Ammon's horn (tissue), 1 donor: Measurements from ENCODE around the gene CASTOR2.
"Not testable (repeated sequence)": the region's sequence is repeated elsewhere in the genome, so short reads cannot be mapped to it uniquely, and the experiment has no call there.

ENCODE experiments used
- DNase-seq: peaks from one replicate; pipeline ENCODE4 v3.0.0-alpha.2; 2016; ENCODE audit warnings: low spot score

The CASTOR2 gene

DNA sequence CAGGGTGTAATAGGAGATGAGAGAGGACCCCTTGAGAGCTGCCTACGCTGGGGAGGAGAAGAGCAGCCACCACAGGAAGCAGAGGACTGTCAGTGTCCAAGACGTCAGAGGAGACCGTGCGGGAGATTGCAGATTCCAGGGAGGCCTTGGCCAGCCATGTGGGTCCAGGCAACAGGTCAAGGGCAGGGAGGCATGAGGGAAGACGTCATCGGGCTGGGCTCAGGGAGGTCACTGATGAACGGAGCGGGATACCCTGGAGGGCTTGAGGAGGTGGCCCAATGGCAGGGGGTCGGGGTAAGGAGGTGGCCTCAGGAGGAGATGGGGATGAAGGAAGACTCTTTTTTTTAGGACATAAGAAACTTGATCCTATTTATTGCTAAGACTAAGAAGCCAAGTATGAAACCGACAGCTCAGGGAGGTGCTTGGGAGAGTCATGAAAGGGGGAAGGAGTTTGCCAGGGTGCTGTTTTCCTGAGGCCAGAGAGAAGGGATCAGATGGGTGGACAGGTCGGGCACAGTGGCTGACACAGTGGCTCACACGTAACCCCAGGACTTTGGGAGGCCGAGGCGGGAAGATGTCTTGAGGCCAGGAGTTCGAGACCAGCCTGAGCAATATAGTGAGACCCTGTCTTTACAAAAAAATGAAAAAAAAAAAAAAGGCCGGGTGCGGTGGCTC lies 30.5 kb downstream of the CASTOR2 start:
- DNase-seq: not testable (repeated sequence)

- DNase-seq: not testable (repeated sequence)
These were observed 31.9 kb downstream of the CASTOR2 start for GRCh38 chr7:74996361-74996760.

GRCh38 chr7:74997811-74998210 lies 33.3 kb downstream of the CASTOR2 start:
- DNase-seq: peak; percentile 25

DNA sequence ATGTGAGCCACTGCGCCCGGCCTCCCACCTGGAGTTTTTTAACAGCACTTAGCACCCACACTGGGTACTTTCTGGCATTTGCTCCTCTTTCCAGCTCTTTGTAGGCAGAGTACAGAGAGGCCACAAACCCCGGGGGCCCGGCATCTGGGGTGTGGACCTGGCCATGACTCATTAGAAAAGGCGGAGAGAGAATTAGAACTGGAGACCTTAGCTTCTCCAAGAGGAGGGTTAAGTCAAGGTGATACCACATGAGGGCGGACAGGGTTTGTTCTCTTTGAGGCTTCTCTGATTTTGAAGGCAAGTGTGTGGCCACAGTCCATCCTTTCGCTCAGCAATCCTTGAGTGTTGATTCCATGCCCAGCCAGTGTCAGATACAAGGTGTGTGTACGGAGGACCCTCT lies 36.9 kb downstream of the CASTOR2 start:
- DNase-seq: not testable (repeated sequence)

DNA sequence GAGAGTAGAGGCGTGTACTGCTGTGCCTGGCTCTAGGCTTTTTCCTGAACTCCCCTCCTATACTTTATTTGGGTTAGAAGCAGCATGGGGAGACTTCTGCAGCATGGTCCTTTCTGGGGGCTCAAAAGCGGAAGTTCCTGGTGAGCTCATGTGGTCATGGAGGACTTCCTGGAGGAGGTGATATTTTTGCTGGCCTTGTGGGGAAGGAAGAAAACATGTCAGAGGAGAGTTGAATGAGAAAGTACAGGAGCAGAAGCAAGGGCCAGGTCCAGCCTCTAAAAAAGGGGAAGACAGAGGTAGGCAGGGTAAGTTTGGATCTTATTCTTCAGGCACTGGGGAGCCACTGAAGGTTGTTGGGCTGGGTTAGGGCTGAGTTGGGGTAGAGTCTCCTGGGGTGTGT lies 45.5 kb downstream of the CASTOR2 start:
- no peak for DNase-seq

DNA sequence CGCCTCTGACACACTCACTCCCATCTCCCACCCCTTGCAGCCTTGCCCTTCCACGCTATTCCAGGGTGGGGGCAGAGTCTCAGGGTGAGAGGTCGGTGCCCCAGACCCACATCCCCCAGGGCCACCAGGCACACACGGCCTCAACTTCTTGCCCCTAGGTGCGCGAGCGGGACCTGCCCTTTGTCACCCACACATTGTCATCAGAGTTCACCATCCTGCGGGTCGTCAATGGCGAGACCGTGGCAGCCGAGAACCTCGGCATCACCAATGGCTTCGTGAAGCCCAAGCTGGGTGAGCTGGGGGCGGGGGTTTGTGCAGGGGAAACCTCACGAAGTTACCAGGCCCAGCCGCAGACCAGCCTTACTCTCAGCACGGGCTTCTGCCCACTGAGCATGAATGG lies 53.3 kb downstream of the CASTOR2 start:
- DNase-seq: no peak

- no peak for DNase-seq
These were observed 54.3 kb downstream of the CASTOR2 start for GRCh38 chr7:75018570-75019364.

GRCh38 chr7:75019800-75020199 lies 55.3 kb downstream of the CASTOR2 start:
- DNase-seq: no peak

DNA sequence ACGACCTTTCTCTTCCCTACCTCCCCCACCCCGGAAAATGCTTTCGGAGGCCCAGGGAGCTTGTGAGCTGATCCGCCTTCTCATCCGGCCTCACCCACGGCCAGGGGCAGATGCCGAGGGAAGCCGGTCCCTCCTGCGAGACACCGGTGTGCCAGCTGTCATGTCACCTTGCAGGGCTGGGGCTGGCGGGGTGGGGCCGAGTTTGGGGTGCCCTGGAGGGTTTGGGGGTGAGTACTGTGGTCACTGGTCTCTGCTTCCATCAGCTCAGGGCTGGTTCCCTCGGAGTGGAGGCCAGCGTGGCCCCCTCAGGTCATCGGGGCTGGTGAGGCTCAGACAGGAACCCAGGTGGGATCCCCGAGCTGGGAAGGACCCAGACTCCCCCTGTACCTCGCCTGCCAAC lies 60.4 kb downstream of the CASTOR2 start:
- DNase-seq: no peak

- DNase-seq: no peak
These were observed 63.8 kb downstream of the CASTOR2 start for GRCh38 chr7:75028299-75028698.

GRCh38 chr7:75033064-75033463 lies 68.6 kb downstream of the CASTOR2 start:
- DNase-seq: no peak

DNA sequence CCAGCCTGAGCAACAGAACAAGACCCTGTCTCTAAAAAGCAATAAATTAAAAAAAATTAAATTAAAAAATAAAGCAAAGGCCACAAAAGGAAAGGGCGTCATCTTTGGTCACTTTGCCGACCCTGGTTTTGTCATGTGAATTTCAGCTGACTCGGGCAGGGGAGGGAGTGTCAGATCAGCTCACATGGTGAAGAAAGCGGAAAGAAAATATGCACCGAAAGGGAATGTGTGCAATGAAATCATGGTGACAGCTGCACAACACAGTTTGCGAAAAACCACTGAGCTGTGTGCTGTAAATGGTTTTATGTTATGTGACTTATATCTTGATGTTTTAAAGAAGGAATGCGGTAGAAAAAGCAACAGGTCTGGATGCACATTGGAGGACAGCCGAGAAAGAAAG lies 69.3 kb downstream of the CASTOR2 start:
- DNase-seq: no peak

- DNase-seq: no peak
These were observed 74.0 kb downstream of the CASTOR2 start for GRCh38 chr7:75038508-75038907.

DNA sequence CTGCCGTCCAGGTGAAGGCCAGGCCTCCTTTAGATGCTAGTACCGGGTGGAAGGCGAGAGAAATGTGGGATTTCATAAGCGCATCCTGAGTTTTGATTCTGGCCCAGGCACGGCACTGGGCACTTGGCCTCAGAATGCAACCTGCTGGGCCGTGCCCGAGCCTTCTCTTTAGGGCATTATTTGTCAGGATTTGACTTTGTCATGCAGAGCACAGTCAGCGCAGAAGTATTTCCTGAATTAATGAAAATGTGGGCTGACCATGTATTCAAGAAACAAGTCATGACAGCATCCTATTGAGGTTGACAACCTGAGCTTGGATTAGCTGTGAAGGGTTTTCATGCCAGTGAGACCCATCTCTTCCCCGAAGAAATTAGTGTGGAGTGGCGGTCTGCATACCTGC lies 74.7 kb downstream of the CASTOR2 start:
- no peak for DNase-seq

- DNase-seq: no peak
These were observed 75.2 kb downstream of the CASTOR2 start for GRCh38 chr7:75039709-75040108.

DNA sequence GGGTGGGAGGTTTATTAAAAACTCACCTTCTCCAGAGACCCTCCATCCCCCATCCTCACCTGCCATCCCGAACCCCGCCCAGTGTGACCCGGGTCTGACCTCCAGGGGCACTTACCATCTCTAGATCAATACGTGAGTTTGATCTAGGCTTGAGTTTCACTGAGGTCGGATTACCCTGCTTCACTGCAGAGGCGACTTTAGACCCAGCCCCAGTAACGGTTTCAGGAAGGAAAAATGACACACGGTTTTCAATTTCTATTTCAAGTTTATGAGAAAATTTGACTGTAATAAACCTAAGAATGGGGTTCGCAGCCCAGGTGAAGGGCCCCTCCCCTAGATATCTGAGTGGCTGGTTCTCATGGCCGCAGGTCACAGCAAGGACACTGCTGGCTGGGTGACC lies 76.0 kb downstream of the CASTOR2 start:
- no peak for DNase-seq

DNA sequence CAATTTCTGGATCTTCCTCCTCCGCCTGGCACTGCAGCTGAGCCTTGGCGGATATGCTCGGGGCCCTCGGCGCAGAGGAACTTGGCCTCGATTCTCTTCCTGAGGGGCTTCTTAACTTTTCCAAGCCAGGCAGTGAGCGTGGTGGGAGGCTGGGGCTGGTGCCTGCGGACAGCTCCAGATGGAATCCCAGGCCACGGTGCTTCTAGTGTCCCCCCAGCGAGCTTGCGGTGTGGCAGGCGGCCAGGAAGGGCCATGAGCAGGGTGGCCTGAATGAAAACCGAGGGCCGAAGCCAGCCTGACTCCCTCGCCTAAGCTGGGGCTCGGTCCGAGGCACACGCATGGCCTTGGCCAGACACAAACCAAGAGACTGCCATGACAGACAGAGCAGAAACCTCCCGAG lies 77.8 kb downstream of the CASTOR2 start:
- DNase-seq: no peak

DNA sequence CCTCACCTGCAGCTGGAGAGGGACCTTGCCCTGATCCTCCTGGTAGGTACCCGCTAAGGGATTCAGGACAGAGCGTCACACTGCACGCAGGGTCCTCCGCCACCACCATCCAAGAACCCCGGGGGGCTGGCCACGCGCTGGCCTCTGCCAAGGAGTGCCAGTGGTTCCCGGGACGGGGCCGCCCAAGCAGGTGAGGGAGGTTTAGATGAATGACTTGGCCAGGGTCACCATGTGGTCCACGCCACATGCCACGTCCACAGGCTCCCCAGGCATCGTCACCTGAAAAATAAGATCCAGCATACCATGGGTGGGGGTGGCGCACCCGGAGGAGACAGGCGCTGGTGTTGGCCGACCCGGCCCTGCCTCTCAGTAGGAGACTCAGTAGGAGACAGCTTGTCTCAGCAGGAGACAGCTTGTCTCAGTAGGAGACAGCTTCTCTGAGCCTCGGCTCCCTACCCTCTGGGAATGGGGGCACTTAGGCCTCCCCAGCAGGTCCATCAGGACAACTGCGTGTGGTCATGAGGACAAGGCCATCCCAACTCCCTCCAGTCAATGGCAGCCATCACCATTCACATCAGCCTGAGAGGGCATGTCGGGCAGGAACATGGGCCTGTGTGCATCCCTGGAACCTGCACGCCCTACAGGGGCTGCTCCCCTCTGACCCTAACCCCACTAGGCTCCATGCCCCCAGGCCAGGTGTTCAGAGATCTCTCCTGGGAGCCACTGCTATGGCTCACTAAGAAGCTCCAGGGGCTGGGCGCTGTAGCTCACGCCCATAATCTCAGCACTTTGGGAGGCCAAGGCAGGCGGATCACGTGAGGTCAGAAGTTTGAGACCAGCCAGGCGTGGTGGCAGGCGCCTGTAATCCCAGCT lies 78.6 kb downstream of the CASTOR2 start:
- no peak for DNase-seq

GRCh38 chr7:75045881-75046280 lies 81.4 kb downstream of the CASTOR2 start:
- no peak for DNase-seq

DNA sequence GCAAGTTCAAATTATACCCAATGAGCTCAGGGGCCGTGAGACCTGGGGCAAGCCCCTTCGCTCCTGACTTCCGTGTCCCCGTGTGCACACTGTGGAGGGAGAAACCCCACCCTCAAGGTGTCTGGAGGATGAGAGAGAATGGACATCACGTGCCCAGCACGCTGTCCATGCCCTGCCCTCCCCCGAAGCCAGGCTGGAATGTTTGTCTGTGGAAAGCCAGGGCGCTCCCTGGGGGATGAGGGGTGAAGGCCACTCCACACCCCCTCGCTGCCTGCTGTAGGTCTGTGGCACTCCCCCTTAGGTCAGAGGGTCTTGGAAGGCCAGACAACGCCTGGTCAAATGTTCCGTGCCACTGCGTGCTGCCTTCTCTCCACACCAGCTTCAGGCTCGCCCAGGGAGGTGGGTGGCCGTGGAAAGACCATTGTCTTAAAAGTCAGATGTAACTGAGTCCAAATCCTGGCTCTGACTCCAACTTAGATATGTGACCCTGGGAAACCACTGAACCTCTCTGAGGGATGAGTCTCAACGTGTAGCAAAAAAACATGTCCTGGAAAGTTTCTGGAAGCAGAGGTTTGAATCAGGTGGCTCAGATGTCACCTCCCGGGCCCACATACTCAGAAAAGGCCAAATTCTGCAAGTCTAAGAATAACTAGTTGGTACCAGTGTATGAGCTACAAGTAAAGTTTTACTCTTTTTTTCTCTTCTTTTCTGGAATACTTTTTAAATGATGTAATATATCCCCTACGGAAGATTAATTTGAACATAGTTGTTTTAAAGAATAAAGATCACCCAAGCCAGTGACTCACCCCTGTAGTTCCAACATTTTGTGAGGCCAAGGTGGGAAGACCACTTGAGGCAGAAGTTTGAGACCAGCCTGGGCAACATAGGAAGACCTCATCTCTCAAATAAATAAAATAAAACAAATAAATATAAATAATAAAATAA lies 84.2 kb downstream of the CASTOR2 start:
- no peak for DNase-seq

DNA sequence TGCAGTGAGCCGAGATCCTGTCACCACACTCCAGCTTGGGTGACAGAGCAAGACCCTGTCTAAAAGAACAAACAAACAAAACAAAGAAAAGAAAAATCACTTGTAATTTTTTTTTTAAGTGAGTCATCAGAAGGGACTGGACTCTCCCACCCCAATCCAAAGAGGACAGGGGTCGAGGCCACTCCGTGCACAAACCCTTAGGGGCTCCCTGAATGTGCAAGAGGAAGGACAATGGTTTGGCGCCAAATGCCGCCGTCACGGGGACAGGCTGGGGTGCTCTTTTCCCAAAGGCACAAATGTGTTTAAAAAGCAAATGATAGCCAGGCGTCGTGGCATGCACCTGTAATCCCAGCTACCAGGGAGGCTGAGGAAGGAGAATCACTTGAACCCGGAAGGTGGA lies 85.3 kb downstream of the CASTOR2 start:
- DNase-seq: no peak

DNA sequence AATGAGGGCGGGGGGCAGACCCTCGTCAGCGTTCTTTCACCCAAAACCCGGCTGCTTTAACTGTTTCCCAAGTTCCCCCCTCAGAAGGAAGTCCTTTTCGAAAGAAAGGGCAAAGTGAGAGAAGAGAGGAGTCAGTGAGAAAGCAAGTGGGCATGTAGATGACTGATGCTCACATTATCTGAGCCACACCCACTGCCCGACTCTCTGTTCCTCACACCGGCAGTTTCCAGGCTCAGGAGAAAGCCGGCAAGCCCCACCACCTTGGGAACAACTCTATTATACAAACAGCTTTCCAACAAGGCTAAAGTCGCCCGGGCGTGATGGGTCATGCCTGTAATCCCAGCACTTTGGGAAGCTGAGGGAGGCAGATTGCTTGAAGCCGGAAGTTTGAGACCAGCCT lies 86.0 kb downstream of the CASTOR2 start:
- no peak for DNase-seq
